Stimulated activated CD8-positive, alpha-beta memory T cell treated with anti-CD3 and anti-CD28 coated beads, Interleukin-4, amount 100 ng/mL, for 48 hours (primary cell): ENCODE data around the gene PCED1A.

Experiments
- DNase-seq: peaks from one replicate; pipeline ENCODE4 v3.0.0-alpha.2; 2020

The PCED1A gene, protein sequence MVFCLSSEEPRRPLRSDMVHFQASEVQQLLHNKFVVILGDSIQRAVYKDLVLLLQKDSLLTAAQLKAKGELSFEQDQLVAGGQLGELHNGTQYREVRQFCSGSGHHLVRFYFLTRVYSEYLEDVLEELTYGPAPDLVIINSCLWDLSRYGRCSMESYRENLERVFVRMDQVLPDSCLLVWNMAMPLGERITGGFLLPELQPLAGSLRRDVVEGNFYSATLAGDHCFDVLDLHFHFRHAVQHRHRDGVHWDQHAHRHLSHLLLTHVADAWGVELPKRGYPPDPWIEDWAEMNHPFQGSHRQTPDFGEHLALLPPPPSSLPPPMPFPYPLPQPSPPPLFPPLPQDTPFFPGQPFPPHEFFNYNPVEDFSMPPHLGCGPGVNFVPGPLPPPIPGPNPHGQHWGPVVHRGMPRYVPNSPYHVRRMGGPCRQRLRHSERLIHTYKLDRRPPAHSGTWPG

DNA sequence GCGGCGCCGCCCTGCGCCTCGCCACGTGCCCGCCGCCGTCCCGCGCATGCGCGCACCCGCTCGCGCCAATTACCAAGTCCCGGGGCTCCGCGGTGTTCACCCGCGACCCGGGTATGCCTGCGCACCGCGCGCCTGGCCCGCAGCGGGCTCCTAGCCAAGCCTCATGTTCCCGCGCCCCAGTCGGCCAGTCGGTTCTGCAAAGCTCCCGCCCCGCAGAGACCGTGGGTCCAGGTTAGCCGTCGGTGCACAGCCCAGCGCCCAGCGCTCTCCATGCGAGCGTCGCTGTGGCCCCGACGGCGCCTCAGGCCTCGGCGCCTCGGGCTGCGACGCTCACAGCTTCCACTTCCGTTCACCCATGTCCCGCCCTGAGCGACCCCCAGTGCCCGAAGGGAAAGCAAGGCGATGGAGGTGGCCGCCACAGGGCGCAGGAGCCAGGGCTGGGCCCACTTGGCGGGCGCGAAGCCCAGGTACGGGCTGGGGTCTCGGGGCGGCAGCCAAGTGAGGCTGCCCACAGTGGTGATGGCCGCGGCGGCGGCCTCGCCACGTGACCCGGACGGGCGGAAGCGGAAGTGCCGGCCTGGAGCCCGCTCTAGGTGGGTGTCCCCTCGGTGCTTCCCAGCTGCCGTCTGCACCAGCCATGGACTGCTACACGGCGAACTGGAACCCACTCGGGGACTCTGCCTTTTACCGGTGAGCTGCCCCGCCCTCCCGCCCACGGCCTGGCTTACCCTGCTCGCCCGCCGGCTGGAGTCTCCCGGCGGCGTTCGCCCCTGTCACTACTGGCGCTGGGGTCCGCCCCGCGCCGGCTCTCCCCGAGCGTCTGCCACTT, at the start of gene PCED1A, which contains the start of gene VPS16:
Gene PCED1A, minus strand, starts transcription at position 518 of the 829 bp plus-strand sequence. CDS start 743 bp downstream, outside the sequence.
Gene VPS16, plus strand, starts transcription at position 608 of the 829 bp plus-strand sequence. Its CDS starts 30 bp downstream, at position 638.
- peak; percentile 91 for DNase-seq

DNA sequence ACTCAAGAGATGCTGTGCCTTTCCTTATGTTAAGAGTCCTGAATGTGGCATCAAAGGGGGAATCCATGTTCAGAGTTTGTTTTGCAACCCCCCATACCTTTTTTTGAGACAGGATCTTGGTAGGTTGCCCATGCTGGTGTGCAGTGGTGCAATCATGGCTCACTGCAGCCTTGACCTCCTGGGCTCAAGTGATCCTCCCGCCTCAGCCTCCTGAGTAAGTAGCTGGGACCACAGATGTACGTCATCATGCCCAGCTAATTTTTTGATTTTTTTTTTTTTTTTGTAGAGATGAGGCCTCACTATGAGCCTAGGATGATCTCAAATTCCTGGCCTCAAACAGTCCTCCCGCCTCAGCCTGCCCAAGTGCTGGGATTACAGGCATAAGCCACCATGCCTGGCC, 49.3 kb upstream of the PCED1A start:
- DNase-seq: no peak

DNA sequence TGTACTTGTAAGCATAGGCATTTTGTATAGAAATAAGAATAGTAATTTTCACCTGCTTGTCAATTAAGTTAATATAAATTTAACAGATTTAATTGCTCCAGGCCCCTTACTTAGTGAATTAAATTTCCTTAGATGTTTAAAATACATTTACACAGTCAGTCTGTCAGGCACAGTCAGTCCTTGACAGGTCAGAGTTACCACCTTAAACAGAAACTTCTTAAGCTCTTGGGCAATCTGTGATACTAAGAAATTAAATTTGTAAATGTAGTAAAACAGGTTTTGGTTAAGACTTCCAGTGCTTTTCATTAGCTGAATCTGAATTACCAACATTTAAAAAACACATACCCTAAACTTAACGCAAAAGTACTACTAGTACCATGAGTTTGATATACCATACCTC, 48.8 kb upstream of the PCED1A start:
- DNase-seq: no peak

DNA sequence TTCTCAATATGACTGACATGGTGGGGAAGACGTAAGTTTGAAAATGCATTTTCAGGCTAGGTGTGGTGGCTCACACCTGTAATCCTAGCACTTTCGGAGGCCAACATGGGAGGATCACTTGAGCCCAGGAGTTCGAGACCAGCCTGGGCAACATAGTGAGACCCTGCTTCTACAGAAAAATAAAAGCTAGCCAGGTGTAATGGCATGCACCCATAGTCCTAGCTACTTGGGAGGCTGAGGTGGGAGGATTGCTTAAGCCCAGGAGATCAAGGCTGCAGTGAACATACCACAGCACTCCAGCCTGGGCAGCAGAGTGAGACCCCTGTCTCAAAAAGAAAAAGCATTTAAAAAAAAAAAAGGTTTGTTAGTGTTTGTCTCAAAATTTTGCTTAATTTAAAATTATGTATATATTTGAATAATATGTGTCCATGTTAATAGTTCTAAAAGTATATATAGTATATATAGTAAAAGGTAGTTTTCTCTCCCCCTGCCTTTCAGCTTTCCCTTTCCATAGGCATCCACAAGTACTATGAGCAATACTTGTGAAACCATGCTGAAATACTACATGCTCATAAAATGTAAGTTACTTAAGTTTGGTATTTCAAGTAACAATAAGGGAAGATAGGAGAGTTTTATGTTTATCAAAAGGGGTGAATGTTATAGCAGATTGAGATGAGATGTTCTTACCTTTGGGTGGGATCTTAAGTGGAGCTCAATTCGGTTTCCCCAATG, 47.9 kb upstream of the PCED1A start:
- DNase-seq: no peak

DNA sequence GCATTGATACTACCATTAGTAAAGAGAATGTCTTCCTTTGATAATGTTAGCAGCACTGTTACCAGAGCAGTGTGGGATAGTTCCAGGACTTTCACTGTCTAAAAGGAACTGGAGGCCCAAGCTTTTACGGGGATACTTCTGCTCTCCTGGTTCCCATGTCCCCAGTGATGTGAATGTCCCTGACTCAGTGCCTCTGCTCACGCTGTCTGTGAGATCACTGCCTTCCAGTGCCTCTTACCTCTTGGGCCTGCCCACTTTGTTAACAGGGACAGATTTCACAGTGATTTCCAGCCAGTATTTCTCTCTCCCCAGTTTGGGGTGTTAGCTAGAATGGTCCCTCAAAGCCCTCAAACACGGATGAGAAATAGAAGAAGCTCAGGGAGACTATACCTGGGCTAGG, 47.3 kb upstream of the PCED1A start:
- no peak for DNase-seq

DNA sequence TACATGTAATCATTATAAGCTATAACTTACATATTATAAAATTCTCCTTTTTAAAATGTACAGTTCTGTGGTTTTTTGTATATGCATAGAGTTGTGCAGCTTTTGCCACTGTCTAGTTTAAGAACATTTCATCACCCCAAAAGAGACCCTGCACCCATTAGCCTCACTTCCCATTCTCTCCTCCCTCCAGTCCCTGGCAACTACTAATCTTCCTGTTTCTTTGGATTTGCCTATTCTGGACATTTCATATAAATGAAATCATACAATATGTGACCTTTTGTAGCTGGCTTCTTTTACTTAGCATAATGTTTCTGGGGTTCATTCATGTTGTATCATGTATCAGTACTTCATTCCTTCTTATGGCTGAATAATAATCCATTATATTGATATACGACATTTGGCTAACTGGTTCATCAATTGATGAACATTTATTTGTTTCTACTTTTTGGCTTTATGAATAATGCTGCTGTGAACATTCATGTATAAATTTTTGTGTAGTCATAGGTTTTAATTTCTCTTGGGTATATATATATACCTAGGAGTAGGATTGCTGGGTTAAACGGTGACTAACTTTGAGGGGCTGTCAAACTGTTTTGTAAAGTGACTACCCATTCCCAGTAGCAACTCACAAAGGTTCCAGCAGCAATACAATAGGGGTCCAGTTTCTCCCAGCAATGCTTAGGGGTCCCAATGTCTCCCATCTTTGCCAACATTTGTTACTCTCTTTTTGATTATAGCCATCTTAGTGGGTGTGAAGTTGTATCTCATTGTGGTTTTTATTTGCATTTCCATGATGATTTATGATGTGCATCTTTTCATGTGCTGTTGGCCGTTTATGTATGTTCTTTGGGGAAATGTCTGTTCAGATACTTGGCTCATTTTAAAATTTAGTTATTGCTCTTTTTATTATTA, 43.5 kb upstream of the PCED1A start:
- DNase-seq: no peak

DNA sequence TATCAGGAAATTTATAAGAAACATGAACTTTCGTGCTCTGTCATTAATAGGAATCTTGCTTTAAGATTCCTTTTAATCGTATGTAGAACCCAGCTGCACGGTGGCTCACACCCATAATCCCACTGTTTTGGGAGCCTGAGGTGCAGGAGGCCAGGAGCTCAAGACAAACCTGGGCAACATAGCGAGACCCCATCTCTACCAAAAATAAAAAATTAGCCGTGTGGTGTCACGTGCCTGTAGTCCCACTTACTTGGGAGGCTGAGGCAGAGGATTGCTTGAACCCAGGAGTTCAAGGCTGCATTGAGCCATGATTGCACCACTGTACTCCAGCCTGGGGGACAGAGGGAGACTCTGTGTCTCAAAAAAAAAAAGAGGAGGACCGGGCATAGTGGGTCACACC, 40.2 kb upstream of the PCED1A start:
- DNase-seq: no peak

DNA sequence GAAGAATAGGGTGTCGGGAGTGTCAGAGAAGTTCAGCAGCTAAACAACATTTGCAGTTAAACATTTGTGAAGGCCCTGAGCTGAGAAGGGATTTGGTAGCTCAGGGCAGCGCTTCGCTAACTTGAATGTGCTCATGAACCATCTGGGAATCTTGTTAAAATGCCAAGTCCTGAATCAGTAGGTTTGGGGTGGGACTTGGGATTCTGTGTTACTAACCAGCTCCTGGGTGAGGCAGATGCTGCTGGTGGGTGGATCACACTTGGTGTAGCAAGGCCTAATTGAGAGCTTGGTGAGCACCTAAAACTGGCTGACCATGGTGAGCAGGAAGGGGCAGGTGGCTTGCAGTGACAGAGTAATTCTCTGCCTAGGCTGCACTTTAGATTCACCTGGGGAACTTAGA, 38.7 kb upstream of the PCED1A start:
- DNase-seq: no peak

DNA sequence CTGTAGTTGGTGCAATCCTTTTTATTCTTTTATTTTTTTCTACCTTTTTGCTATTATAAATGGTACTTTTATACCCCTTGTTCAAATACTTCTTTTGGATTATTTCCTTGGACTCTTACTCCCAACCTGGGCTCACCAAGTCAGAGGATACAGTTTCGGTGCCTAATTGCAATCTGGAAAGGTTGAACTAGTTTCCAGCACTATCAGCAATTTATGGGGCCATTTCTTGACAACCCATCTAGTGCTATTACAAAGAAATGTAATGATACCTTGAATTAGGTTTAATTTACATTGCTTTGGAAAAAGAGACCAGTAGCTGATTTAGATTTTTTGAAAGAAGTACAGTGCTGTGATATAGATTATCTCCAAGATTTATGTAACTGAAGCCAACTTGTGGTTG, 38.1 kb upstream of the PCED1A start:
- DNase-seq: no peak

DNA sequence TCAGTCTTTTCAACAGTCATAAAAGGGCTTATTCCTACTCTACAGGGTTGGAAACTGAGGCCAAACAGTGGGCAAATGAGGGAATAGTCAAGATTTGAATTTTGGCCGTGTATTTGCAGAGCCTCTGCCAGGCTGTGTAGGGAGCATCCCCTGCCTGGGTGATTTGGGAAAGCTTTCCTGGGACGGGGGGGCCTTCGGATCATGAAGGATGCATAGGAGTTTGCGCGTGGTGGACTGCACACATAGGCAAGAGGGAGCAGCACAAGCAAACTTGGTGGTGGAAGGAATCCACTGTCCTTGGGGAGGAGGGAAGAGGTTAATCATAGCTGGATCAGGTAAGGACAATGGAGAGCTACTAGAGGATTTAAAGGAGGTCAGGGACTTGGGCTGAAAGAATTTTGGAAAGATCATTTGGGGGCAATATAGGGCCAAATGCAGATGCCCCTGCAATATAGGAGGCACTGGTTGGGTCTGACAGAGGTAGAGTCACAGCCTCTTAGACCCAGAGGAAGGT, 35.3 kb upstream of the PCED1A start:
- no peak for DNase-seq

DNA sequence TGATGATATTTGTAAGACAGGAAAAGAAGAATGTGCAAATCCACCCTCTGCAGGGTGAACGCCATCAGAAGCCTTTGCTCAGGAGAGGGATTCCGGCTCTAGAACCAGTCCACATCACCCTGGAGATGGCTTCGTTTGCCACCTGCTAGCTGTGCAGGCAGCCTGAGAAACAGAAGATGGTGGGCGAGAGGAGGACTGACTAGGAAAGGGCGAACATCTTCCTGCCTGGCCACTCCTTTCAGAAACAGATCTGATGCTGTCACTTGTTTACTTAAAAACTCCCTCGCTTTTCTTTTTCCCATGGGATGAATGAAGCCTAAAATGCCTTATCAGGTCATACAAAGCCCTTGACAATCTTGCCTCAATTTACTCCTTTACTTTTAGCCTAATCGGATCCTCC, 34.0 kb upstream of the PCED1A start:
- DNase-seq: peak; percentile 52

DNA sequence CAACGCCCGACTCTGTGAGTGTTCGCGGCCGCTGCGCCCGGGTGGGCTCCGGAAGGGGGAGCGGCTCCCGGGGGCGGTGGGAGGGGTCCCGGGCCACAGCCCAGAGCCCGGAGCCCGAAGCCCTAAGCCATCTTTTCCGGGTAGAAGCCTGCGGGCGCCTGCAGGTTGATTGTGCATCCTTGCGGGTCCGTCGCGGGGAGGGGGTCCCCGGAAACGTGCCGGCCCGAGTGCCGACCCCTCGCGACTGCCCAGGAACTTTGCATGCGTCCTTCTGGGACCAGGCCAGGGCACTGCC, 33.2 kb upstream of the PCED1A start:
- DNase-seq: peak; percentile 75

DNA sequence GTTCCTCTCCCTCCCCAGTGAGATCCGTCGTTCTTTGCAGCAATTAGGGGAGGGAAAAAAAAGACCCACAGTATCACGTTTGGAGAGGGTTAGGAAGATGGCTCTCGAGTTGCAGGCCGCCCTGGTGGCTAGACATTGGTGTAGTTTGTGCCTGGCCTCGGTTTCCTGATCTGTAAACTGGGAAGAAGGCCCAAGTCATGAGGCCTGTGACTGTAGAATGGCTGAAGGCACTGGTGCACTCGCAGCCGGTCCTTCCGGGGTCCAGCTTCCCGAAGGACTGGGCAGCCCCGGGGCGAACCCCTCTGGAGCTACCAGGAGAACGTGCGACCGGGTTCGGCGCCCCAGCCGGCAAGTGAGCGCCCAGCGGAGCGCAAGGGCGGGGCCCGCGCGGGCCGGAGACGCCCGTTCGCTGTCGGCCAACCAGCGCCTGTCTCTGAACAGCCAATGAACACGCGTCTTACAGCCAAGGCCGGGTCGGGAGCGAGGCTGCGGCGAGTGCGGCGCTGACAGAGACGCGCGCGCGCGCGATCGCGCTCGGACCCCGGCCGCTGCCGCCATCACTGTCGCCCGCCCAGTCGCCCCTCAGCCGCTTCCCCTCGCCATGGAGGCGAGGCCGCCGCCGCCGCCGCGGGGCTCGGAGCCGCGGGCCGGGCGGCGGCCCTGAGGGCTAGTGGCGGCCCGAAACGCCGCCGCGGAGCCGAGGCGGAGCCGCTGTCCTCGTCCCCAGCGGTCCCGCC, 32.7 kb upstream of the PCED1A start, which contains the start of gene PTPRA:
Gene PTPRA, plus strand, starts transcription at position 472 of the 737 bp plus-strand sequence. CDS start 90,797 bp downstream, outside the sequence.
- DNase-seq: peak; percentile 94

DNA sequence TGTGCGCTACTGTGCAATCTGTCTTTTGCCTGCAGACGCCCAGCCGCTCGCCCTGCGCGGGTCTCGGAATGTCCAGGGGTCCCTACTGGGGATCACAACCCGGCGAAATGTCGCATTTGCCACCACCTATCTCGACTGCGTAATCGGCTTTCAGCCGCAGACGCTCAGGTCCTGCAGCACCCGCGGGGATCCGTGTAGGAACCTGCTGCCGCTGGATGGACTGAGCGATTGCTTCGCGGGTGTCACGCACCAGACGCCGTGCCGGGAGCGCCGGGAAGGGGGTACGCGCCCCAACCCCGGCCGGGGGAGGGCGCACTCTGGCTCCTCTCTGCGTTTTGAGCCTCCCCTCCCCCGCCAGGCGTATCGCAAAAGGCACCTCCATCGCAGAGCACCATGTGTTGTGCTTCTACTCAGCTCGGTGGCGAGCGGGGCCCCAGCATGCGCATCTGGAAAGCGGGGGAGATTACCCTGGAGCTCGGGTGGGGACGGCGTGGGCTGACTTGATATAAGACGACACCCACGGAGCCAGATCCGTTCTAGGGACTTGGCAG, 32.1 kb upstream of the PCED1A start:
- peak; percentile 87 for DNase-seq

DNA sequence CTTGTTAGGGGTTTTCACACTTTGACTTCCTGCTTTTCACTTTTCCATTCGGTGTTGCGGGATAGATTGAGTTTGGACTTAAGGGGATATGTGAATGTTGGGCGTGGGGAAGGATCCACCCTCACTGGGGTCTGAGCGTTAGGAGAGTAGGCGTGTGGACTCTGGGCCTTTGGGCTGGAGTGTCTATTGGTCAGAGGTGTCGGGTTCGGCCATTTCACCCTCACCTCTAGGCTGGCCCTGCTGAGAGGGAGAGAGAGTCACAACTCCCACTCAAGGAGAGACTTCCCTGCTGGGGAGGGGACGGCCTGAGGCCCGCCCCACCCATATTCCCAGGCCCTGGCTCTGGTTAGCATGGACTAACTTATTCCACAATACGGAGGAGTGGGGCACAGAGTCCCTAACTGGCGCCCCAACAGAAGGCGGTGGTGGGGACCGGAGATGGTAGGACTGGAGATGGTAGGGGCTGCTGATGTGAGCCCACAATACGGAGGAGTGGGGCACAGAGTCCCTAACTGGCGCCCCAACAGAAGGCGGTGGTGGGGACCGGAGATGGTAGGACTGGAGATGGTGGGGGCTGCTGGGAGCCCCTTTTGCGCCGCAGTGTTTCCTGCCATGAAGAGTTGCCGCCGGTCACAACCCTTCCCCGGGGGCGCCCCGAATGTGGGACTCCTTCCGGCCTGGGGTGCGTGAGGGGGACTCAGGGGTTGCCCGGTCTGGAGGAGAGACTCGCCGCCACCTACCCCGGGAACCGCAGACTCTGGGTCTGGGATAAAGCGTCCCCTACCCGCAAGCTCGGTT, 31.4 kb upstream of the PCED1A start:
- peak; percentile 76 for DNase-seq

DNA sequence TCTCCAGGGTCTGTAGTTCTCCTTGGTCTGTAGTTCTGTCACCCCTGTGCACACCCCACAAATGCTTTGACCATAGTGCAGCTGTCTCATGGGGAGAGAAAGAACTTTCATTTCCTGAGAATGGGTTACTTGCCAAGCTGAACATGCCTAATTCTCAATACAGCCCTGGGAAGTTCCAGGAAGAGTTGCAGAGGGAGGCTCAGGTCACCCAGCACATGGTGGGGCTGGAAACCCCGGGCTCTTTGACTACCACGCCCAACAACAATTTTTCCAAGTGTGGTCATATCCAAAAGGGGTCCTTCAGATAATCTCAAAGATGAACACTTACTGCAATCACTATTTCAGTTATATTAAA, 30.6 kb upstream of the PCED1A start:
- no peak for DNase-seq

DNA sequence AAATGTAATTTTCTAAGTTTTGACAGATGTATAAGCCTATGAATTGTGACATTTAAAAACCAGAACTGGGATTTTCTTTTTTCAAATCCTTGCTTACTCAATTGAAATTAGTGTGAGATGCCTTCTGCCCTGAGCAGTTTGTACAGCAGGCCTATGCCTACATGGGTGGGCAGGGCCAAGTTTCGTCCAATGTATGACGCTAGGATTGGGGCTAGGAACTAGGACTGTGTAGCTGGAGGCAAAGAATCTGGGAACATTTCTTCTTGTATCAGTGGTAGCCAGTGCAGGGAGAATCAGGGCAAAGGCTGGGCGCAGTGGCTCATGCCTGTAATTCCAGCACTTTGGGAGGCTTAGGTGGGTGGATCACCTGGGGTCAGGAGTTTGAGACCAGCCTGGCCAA, 28.9 kb upstream of the PCED1A start:
- no peak for DNase-seq

DNA sequence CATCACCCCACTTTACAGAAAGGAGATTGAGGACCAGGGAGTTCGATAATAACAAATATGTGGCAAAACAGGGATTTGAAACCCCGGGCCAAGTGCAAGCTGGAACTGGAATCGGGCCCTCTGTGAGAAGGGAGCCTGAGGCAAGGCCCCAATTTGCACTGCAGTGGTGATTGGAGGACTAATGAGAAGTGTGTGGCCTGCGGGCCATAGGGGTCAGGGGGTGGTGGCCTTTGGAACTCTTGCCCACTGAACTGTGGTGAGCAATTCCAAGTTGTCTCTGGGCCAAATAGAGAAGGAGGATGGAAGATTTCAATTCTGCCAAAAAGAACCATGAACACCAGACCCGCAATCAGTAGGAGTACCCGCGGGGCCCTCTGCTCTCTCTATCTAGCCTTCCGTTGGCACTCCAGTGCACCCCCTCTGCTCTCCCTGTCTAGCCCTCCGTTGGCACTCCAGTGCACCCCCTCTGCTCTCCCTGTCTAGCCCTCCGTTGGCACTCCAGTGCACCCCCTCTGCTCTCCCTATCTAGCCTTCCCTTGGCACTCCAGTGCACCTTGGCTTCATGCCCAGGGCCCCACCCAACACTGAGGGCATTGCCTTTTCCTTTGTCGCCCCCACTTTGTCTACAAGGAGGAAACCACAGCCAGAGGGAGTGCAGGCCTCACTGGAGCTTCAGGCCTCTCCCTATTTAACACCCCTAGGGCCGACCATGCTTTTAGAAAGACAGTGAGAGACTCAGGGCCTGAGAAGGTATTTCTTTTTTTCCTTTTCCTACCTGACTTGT, 26.8 kb upstream of the PCED1A start:
- DNase-seq: no peak

DNA sequence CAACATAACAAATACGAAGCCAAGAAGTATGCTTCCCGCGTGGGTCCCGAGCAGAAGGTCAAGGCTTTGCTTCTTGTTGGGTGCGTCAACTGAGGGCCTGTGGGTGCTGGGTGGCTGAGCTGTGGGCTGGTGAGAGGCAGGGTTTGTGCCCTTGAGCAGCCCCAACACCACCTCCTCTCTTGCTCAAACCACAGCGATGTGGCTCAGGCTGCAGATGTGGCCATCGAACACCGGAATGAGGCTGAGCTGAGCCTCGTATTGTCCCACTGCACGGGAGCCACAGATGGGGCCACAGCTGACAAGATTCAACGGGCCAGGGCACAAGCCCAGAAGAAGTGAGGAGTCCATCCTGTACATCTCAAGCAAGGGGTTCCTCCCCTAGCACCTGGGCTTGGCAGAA, 25.8 kb upstream of the PCED1A start:
- peak; percentile 62 for DNase-seq
